ENCODE measurements around the gene LCN6. TPM values are rescaled to one million over a fixed set of nuclear protein-coding genes. Genes with fewer than 3 reads are reported as not detected.

LCN6 gene
- polyA plus RNA-seq, 10 donors = 0.33 TPM; not detected in 9

DNA sequence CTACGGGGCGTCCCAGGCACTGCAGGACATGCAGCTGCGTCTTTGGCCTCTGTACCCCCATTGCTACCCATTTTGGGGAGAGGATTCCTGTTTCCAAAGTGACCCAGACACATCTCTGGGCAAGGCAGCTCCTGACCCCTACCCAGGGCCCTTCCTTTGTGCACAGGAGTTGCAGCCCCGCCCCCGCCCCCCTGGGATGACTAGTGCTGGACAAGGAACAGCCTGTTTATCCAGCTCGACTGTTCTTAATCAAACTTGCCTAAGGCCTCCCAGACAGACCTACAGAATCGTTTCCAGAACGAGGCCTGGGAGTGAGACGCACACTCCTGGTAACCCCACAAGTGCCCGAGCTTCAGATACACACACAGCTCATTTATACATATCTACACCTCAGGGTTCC lies 22.7 kb downstream of the LCN6 start:
- DNase-seq = no peak

- no peak for DNase-seq
Observed at GRCh38 chr9:136724772-136725171, 23.6 kb downstream of the LCN6 start.

GRCh38 chr9:136723989-136724388 lies 24.3 kb downstream of the LCN6 start:
- no peak for DNase-seq

GRCh38 chr9:136723362-136723976 lies 24.9 kb downstream of the LCN6 start:
- no peak for DNase-seq

GRCh38 chr9:136722969-136723356 lies 25.4 kb downstream of the LCN6 start:
- no peak for DNase-seq

DNA sequence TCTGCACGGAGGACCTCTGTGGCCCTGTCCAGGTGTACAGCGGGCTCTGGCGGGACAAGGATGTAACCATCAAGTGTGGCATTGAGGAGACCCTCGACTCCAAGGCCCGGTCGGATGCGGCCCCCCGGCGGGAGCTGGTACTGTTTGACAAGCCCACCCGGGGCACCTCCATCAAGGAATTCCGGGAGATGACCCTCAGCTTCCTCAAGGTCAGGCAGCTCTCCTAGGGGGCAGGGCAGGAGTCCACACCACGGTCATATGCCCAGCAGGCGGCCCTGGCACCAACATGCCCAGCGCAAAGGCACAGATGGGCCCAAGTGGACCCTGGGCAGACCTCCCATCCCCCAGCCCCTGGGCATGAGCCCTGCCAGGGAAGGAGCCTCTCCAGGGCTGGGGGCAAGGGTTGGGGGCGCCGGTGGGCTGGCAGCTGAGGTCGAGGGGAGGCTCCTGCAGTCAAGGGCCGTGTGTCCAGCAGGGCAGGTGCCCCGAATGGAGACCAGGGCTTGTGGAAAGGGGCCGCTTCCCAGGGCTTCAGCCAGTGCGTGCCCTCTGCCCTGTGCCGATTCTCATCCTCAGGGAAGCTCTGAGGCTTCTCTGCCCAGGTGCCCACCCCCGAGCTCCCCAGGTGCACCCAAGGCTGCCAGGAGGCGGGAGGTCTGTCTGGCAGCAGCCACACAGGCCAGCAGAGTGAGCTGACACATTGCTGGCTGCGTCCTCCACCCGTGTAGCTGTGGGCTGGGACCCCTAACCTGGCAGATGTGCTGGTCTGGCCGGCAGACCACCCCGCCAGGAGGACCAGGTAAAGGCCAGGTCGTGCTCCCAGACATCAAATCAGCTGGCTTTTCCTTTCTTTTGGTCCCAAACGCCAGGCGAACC lies 26.0 kb downstream of the LCN6 start:
- DNase-seq = no peak

- no peak for DNase-seq
Observed at GRCh38 chr9:136721339-136722092, 26.8 kb downstream of the LCN6 start.

GRCh38 chr9:136720898-136721338 lies 27.4 kb downstream of the LCN6 start:
- peak in 1 of 3 donors; percentile 48 for DNase-seq

DNA sequence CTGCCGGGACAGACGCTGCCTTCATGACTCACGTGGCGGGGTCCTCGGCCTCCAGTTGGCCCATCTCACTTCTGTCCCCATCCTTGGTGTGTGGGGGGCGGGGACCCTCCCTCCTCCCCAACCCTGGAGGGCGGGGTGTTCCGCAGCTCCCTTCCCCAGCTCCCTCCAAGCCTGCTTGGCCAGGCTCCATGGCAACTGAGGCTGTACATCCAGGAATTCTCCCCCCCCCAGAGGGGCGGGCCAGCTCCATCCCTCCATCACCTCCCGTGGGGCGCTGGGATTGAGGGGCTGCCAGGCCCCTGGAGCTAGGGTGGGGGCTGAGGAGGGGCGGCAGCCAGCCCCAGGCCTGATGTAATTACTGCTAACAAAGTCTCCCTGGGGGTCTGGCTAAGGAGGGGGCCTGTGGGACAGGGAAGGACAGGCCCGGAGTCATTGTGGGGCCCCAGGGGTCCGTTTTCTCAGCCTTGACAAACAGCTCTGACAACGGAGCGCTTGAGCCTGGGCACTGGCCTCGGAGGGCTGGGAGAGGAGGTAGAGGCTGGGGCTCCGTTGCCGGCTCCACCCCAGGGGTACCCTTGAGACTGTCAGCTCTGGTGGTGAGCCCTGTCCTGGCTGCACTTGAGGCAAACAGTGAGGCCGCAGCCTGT lies 28.0 kb downstream of the LCN6 start:
- peak in 2 of 3 donors; percentile 87 to 93 for DNase-seq

DNA sequence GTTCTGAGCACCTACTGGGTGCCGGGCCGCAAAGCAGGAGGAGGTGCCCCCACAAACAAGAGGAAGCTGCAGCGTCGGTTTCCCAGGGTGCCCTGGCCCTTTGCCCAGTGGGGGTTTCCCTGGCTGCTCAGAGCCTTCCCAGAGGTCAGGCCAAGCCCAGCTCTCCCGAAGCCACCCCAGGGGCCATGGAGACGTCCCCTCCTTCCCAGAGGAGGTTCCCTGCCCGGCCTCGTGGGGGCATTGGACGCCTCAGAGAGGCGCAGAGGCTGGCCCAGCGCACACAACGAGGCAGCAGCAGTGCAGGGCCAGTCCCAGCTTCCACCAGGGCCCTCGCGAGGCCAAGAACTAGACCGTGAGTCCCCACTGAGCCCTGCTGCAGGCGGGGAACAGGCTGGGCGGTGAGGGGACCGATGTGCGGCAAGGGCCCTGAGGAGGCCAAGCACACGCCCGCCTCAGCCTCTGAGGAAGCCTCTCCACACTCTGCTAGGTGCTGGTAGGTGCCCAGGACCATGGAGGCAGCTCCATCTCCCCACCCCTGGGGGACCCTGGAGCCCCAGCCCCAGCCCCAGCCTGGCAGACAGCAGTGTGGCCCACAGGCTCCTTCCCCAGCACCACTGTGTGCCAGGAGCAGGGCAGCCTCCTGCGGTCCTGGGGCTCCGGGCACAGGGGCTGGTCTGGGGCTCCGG lies 29.0 kb downstream of the LCN6 start:
- DNase-seq = no peak

DNA sequence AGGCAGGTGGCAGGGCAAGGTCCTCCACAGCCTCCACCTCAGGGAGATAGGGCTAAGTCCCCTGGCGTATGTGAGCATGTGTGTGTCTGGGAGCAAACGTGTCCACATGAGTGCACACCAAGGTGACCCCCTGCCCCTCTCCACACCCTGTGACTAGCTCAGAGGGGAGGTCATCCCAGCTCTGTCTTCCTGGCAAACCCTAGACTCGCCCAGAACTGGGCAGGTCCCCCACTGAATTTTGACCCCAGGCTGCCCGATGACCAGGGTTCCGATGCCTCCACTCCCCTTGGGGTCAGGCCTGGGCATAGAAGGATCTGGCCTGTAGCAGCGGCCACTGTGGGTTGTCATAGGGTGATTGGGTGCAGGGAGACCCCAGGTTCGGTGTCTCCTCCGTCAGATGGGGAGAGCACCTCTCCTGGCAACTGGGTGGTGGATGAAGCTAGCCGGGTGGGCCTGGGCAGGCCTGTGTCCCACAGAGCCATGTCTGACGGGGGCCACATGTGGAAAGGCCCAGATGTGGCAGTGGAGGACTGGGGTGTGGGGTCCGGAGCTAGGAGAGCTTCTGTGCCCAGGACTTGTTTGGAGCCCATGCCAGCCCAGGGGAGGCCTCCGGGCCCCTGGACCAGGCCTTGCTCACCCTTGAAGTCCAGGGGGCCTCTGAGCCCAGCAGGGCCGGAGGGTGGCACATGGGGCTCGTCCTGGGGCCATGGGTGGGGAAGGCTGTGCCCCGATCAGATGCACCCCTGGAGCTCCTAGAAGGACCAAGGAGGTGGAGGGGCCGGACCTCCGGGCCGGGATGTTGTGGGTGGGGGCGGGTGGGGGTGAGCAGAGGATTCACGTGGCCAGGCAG lies 29.8 kb downstream of the LCN6 start:
- no peak for DNase-seq

- DNase-seq = no peak
Observed at GRCh38 chr9:136717399-136717798, 30.9 kb downstream of the LCN6 start.

GRCh38 chr9:136714893-136715274 lies 33.4 kb downstream of the LCN6 start:
- no peak for DNase-seq

DNA sequence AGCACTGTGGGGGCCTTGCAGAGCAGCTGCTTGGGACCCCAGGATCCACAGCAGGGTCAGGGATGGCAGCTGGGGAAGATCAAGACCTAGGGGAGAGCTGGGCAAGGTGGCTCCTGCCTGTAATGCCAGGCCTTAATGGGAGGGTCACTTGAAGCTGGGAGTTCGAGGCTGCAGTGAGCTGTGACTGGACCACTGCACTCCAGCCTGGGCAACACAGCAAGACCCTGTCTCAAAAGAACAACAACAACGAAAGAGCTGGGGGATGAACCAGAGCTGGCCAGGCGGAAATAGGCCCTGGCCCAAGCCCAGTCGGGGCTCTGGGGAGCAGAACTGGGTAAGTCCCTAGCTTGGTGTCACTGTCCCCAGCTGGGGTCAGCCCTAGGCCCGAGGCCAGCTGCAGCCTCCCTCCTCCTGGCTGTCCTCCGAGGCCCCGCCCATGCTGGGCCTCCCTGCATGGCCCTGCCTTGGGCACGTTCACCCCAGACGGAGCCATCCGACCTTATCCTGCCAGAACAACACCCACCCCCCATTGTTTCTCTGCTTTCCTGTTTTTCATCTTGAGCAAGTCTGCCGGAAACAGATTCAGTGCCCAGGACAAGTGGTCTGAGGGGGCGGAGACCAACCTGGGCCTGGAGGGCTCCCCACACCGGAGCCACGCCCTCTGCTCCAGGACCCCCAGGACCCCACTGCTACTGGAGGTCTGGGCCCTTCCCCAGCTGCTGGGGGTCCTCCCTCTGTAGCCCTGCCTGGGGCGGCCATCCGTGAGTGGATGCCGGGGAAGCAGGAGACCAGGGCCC lies 34.0 kb downstream of the LCN6 start:
- no peak for DNase-seq

- peak in 1 of 3 donors; percentile 57 for DNase-seq
Observed at GRCh38 chr9:136713550-136713949, 34.8 kb downstream of the LCN6 start.

DNA sequence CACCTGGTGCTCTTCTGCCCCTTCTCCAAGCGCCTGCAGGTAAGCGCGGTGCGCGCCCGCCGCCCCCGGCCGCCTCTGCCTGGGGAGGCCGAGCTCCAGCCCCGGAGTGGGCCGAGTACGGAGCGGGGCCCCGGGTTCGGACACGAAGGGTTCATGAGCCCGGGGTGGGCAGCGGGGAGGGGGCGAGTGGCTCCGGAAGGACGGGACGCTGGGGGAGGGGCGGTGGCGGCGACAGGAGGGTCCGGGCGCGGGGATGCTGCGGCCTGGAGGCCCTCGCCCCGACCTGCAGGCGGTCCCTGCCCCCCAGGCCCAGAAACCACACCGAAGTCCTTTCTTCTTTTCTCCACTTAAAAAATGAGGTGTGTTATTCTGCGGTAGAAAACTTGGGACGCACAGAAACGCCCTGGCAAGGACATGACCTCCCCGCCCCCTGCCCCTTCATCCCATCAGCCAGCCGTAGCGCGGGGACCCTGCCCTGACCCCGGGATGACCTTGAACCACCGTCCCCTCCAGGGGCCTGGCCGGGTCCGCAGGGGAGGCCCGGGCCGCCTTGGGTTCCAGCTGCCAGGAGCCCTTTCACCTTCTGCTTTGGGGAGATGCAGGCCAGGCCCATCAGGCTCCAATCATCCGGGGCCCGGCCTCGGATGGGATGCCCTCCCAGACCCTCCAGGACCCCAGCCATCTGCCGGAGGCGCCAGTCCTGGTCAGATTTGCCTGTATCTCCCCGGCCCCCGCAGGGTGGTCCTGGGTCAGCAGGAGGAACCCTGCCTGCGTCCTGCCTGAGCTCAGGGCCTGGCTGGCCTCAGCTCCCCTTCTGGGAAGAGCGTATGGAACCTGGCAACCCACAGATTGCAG lies 35.4 kb downstream of the LCN6 start:
- no peak for DNase-seq

- DNase-seq = peak in 1 of 3 donors; percentile 80
Observed at GRCh38 chr9:136711751-136712689, 36.3 kb downstream of the LCN6 start, which contains the start of gene DIPK1B. DIPK1B (plus strand) TSS chr9:136712572; CDS start chr9:136712666, 94 bp downstream.

Data from muscle of back (tissue), 11 donors.